IPS DF 6.9 (cell line): Measurements from ENCODE around the gene GTPBP6.
"Not testable (repeated sequence)": the region's sequence is repeated elsewhere in the genome, so short reads cannot be mapped to it uniquely, and the experiment has no call there.

Experiments
- DNase-seq: peaks from one replicate; pipeline ENCODE4 v3.0.0-alpha.2; 2013; ENCODE audit warnings: low read depth, low spot score
- H3K27ac ChIP-seq: one replicate; pipeline ENCODE4 v1.5.1; 2013; ENCODE audit warnings: low read length, control low read depth
- H3K27me3 ChIP-seq: 2 replicates; pipeline ENCODE4 v1.6.1; 2013; ENCODE audit warnings: mild to moderate bottlenecking, low read length; ENCODE audit not compliant: control insufficient read depth, insufficient read depth
- H3K36me3 ChIP-seq: 2 replicates; pipeline ENCODE4 v1.6.1; 2013; ENCODE audit warnings: low read length; ENCODE audit not compliant: control insufficient read depth, insufficient read depth
- H3K4me1 ChIP-seq: 2 replicates; pipeline ENCODE4 v1.6.1; 2013; ENCODE audit warnings: low read length; ENCODE audit not compliant: control insufficient read depth, insufficient read depth
- H3K4me3 ChIP-seq: 2 replicates; pipeline ENCODE4 v1.5.1; 2013; ENCODE audit warnings: mild to moderate bottlenecking, low read length
- H3K9me3 ChIP-seq: 2 replicates; pipeline ENCODE4 v1.6.1; 2013; ENCODE audit warnings: low read length, inconsistent platforms; ENCODE audit not compliant: control insufficient read depth, insufficient read depth
- WGBS: extraction: QIAGEN DNeasy Blood & Tissue Kit; methylation state at CpG from one replicate; pipeline ENCODE4 v1.1.7; 2013; ENCODE audit warnings: mixed read lengths, missing lambda C conversion rate; ENCODE audit not compliant: insufficient read length, insufficient coverage; 5-methylcytosine and 5-hydroxymethylcytosine counted together

GTPBP6 gene

GRCh38 chrX:351324-351641, 32.7 kb upstream of the GTPBP6 start:
- peaks cover 18% of the 10 kb centered on the region for H3K36me3 ChIP-seq
- not testable (repeated sequence) for H3K27me3 ChIP-seq, H3K9me3 ChIP-seq, H3K4me3 ChIP-seq, DNase-seq, H3K4me1 ChIP-seq, H3K27ac ChIP-seq
- WGBS, result no CpG with 5 or more reads among the region's 13 CpGs

GRCh38 chrX:350534-351323, 32.1 kb upstream of the GTPBP6 start:
- no peak overlapping the region for H3K27ac ChIP-seq
- WGBS, result no CpG with 5 or more reads among the region's 61 CpGs
- no peaks in the 10 kb centered on the region for H3K27me3 ChIP-seq
- H3K4me1 ChIP-seq, result no peaks in the 10 kb centered on the region; the same call in 1 of the 2 replicates
- H3K4me3 ChIP-seq, result no peak overlapping the region
- H3K36me3 ChIP-seq, result peaks cover 18% of the 10 kb centered on the region
- DNase-seq, result no peak
- no peaks in the 10 kb centered on the region for H3K9me3 ChIP-seq

GRCh38 chrX:350148-350533, 31.5 kb upstream of the GTPBP6 start:
- Histone ChIP-seq H3K4me1 (no peaks in the 10 kb centered on the region; the same call in 1 of the 2 replicates), H3K27ac (no peak overlapping the region), H3K9me3 (no peaks in the 10 kb centered on the region), H3K4me3 (no peak overlapping the region), H3K27me3 (no peaks in the 10 kb centered on the region), H3K36me3 (peaks cover 22% of the 10 kb centered on the region)
- DNase-seq, result no peak
- WGBS, result no CpG with 5 or more reads among the region's 20 CpGs

- no peak overlapping the region for H3K27ac ChIP-seq
- H3K4me1 ChIP-seq, result no peaks in the 10 kb centered on the region; the same call in 1 of the 2 replicates
- H3K9me3 ChIP-seq, result no peaks in the 10 kb centered on the region
- WGBS, result no CpG with 5 or more reads among the region's 10 CpGs
- H3K27me3 ChIP-seq, result no peaks in the 10 kb centered on the region
- no peak overlapping the region for H3K4me3 ChIP-seq
- peaks cover 24% of the 10 kb centered on the region for H3K36me3 ChIP-seq
- DNase-seq, result no peak
These were observed 31.1 kb upstream of the GTPBP6 start for GRCh38 chrX:349702-350101.

GRCh38 chrX:349196-349595, 30.6 kb upstream of the GTPBP6 start:
- Histone ChIP-seq H3K9me3 (no peaks in the 10 kb centered on the region), H3K4me1 (no peaks in the 10 kb centered on the region; the same call in 1 of the 2 replicates), H3K27ac (no peak overlapping the region), H3K36me3 (peaks cover 29% of the 10 kb centered on the region), H3K27me3 (no peaks in the 10 kb centered on the region), H3K4me3 (no peak overlapping the region)
- WGBS, result no CpG with 5 or more reads among the region's 18 CpGs
- DNase-seq, result no peak

- H3K9me3 ChIP-seq, result no peaks in the 10 kb centered on the region
- no peak for DNase-seq
- no peak overlapping the region for H3K27ac ChIP-seq
- no CpG with 5 or more reads among the region's 11 CpGs for WGBS
- peaks cover 30% of the 10 kb centered on the region for H3K36me3 ChIP-seq
- no peaks in the 10 kb centered on the region; the same call in 1 of the 2 replicates for H3K4me1 ChIP-seq
- no peaks in the 10 kb centered on the region for H3K27me3 ChIP-seq
- H3K4me3 ChIP-seq, result no peak overlapping the region
These were observed 30.0 kb upstream of the GTPBP6 start for GRCh38 chrX:348461-349117.

- no CpG with 5 or more reads among the region's 59 CpGs for WGBS
These were observed 28.9 kb upstream of the GTPBP6 start for GRCh38 chrX:347351-348117.

GRCh38 chrX:346034-346813, 27.6 kb upstream of the GTPBP6 start:
- Histone ChIP-seq H3K27me3 (no peaks in the 10 kb centered on the region), H3K36me3 (peaks cover 28% of the 10 kb centered on the region), H3K4me1 (no peaks in the 10 kb centered on the region; the same call in 1 of the 2 replicates), H3K27ac (no peak overlapping the region), H3K9me3 (no peaks in the 10 kb centered on the region), H3K4me3 (no peak overlapping the region)
- no CpG with 5 or more reads among the region's 75 CpGs for WGBS
- DNase-seq, result no peak

More at GRCh38 chrX:347351-348117, 28.9 kb upstream of the GTPBP6 start:
- DNase-seq, result no peak
- no peaks in the 10 kb centered on the region; the same call in 1 of the 2 replicates for H3K4me1 ChIP-seq
- no peak overlapping the region for H3K4me3 ChIP-seq
- no peak overlapping the region for H3K27ac ChIP-seq
- no peaks in the 10 kb centered on the region for H3K27me3 ChIP-seq
- peaks cover 29% of the 10 kb centered on the region for H3K36me3 ChIP-seq
- H3K9me3 ChIP-seq, result no peaks in the 10 kb centered on the region

- Histone ChIP-seq H3K9me3 (no peaks in the 10 kb centered on the region), H3K36me3 (peaks cover 28% of the 10 kb centered on the region), H3K4me1 (no peaks in the 10 kb centered on the region; the same call in 1 of the 2 replicates), H3K4me3 (no peak overlapping the region), H3K27ac (no peak overlapping the region), H3K27me3 (no peaks in the 10 kb centered on the region)
- WGBS, result no CpG with 5 or more reads among the region's 63 CpGs
- no peak for DNase-seq
These were observed 26.7 kb upstream of the GTPBP6 start for GRCh38 chrX:345020-345925.
